Measurements from ENCODE around the gene CGREF1.

The CGREF1 gene

DNA sequence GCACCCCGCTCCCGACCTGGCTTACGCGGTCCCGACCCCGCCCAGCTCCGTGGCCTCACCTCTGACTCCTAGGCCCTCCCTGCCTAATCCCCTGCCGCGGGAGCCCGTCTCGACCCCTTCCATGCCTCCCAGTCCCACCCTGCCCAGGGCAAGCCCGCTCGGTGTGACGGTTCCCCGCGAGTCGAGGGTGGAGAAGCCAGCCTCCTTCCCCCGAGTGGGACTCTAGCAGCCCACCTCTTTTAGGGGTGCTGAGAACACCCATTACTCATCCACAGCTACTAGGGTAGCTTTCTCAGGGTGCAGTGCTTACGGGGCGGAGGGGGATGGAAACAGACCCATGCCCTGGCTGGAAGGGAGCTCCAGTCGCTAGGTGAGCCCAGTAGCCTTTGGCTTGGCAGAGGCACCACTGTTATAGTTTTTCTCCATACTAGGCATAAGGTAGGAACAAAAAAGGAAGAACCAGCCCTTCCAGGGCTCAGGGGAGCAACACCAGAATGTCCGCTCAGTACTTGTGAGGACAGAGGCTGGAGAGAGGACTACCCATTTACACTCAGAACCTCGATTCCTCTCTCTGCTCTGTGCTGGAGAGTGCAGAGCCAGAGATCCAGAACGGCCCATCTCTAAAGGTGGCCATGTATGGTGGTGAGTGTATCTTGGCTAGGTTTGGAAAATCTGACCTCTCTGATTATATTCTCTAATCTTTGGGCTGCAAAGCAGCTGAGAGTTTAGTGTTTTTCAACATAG, 66.9 kb downstream of the CGREF1 start:
- no peak overlapping the region for H2BK12ac ChIP-seq (ENCODE audit: low read length)
- peaks cover 5 to 7% of the 10 kb centered on the region in 2 donors for H3K4me1 ChIP-seq (ENCODE audit: control insufficient read depth in 2 of 2, insufficient read depth in 1 of 2, low read depth in 1 of 2, low read length in 2 of 2)
- H3K4ac ChIP-seq (ENCODE audit: low read length): peak overlapping the region; percentile 70
- no peak overlapping the region for H2BK120ac ChIP-seq (ENCODE audit: low read depth, low read length)
- peak overlapping the region; percentile 95 for H3K9ac ChIP-seq (ENCODE audit: low read depth, low read length, poor library complexity)
- peak overlapping the region; percentile 94 for H3K18ac ChIP-seq (ENCODE audit: low read length)
- H4K91ac ChIP-seq (ENCODE audit: low read depth, low read length, poor library complexity): no peak overlapping the region
- no peaks in the 10 kb centered on the region for H3K9me3 ChIP-seq (replicated peaks in 1 of 2; ENCODE audit: control insufficient read depth in 2 of 2, insufficient read depth in 1 of 2, low read depth in 1 of 2, low read length in 2 of 2)
- no peak overlapping the region for H3K14ac ChIP-seq (ENCODE audit: low read length)
- H2BK5ac ChIP-seq (ENCODE audit: low read length): peak overlapping the region; percentile 14
- peak overlapping the region; percentile 22 for H2BK15ac ChIP-seq (ENCODE audit: low read length)
- peak overlapping the region; percentile 67 for H2AK5ac ChIP-seq (ENCODE audit: low read depth, low read length)
- no peak for DNase-seq (ENCODE audit: low spot score)
- peak overlapping the region; percentile 82 to 95 for H3K4me3 ChIP-seq (ENCODE audit: low read length in 2 of 2)
- no CpG with 5 or more reads among the region's 24 CpGs for WGBS, 2 donors (ENCODE audit: extremely low coverage in 2 of 2, insufficient read length in 2 of 2, insufficient replicate concordance in 1 of 2)
- no peak overlapping the region for H3K27ac ChIP-seq (replicated peaks; ENCODE audit: low read length)
- H4K8ac ChIP-seq (ENCODE audit: low read depth, low read length): no peak overlapping the region
- peaks cover 35 to 44% of the 10 kb centered on the region in 2 donors for H3K36me3 ChIP-seq (replicated peaks in 1 of 2; ENCODE audit: control insufficient read depth in 2 of 2, insufficient read depth in 2 of 2, low read length in 2 of 2)
- H3K4me2 ChIP-seq (ENCODE audit: insufficient read depth, low read length, poor library complexity, severe bottlenecking): peak overlapping the region; percentile 80
- H3K27me3 ChIP-seq (ENCODE audit: control insufficient read depth in 3 of 3, insufficient read depth in 3 of 3, low read depth in 1 of 3, low read length in 3 of 3): no peaks in the 10 kb centered on the region
- H3K23ac ChIP-seq (ENCODE audit: low read depth, low read length, poor library complexity): peak overlapping the region; percentile 70
- peaks cover 6% of the 10 kb centered on the region for H3K79me1 ChIP-seq (ENCODE audit: low read depth, low read length)
- H2AFZ ChIP-seq (ENCODE audit: low read length): peak overlapping the region; percentile 92

- peak within 1 kb of the TSS; percentile 70 for H3K23ac ChIP-seq (ENCODE audit: low read depth, low read length, poor library complexity)
- peak within 1 kb of the TSS; percentile 80 for H3K4me2 ChIP-seq (ENCODE audit: insufficient read depth, low read length, poor library complexity, severe bottlenecking)
- H3K4me3 ChIP-seq (ENCODE audit: low read length in 2 of 2): peak within 1 kb of the TSS; percentile 82 to 95
- H4K8ac ChIP-seq (ENCODE audit: low read depth, low read length): no peak within 1 kb of the TSS
- H3K79me1 ChIP-seq (ENCODE audit: low read depth, low read length): peaks cover 6% of the 10 kb centered on the region
- peak within 1 kb of the TSS; percentile 86 for H3K27ac ChIP-seq (replicated peaks; ENCODE audit: low read length)
- peak within 1 kb of the TSS; percentile 97 for H3K18ac ChIP-seq (ENCODE audit: low read length)
- H3K9ac ChIP-seq (ENCODE audit: low read depth, low read length, poor library complexity): peak within 1 kb of the TSS; percentile 95
- peak within 1 kb of the TSS; percentile 67 for H2AK5ac ChIP-seq (ENCODE audit: low read depth, low read length)
- DNase-seq (ENCODE audit: low spot score): peak; percentile 96
- H2BK12ac ChIP-seq (ENCODE audit: low read length): no peak within 1 kb of the TSS
- H3K14ac ChIP-seq (ENCODE audit: low read length): no peak within 1 kb of the TSS
- H3K4ac ChIP-seq (ENCODE audit: low read length): peak within 1 kb of the TSS; percentile 70
- H3K36me3 ChIP-seq (replicated peaks in 1 of 2; ENCODE audit: control insufficient read depth in 2 of 2, insufficient read depth in 2 of 2, low read length in 2 of 2): peaks cover 31 to 36% of the 10 kb centered on the region in 2 donors
- peak within 1 kb of the TSS; percentile 96 for H2AFZ ChIP-seq (ENCODE audit: low read length)
- H2BK120ac ChIP-seq (ENCODE audit: low read depth, low read length): no peak within 1 kb of the TSS
- H2BK15ac ChIP-seq (ENCODE audit: low read length): peak within 1 kb of the TSS; percentile 22
- peaks cover 5 to 7% of the 10 kb centered on the region in 2 donors for H3K4me1 ChIP-seq (ENCODE audit: control insufficient read depth in 2 of 2, insufficient read depth in 1 of 2, low read depth in 1 of 2, low read length in 2 of 2)
- peak within 1 kb of the TSS; percentile 89 for H2BK5ac ChIP-seq (ENCODE audit: low read length)
- no peak within 1 kb of the TSS for H4K91ac ChIP-seq (ENCODE audit: low read depth, low read length, poor library complexity)
- no CpG with 5 or more reads among the region's 67 CpGs for WGBS, 2 donors (ENCODE audit: extremely low coverage in 2 of 2, insufficient read length in 2 of 2, insufficient replicate concordance in 1 of 2)
- no peaks in the 10 kb centered on the region for H3K27me3 ChIP-seq (ENCODE audit: control insufficient read depth in 3 of 3, insufficient read depth in 3 of 3, low read depth in 1 of 3, low read length in 3 of 3)
- H3K9me3 ChIP-seq (replicated peaks in 1 of 2; ENCODE audit: control insufficient read depth in 2 of 2, insufficient read depth in 1 of 2, low read depth in 1 of 2, low read length in 2 of 2): no peaks in the 10 kb centered on the region
These were observed 67.7 kb downstream of the CGREF1 start, which contains the start of gene AGBL5 for GRCh38 chr2:27050996-27051901. TSS of gene AGBL5 (plus strand) at chr2:27051668. CDS start at chr2:27052959, 1,291 bp downstream.

All from neuronal stem cell (in vitro differentiated cells).